ENCODE measurements around the gene TBX6. TPM values are rescaled to one million over a fixed set of nuclear protein-coding genes. Genes with fewer than 3 reads are reported as not detected.
A peak's percentile ranks its signal among the peaks of the same experiment; 100 is the strongest.

TBX6 gene
- total RNA-seq, 1 donor from 2014 or later = 6.4 TPM

DNA sequence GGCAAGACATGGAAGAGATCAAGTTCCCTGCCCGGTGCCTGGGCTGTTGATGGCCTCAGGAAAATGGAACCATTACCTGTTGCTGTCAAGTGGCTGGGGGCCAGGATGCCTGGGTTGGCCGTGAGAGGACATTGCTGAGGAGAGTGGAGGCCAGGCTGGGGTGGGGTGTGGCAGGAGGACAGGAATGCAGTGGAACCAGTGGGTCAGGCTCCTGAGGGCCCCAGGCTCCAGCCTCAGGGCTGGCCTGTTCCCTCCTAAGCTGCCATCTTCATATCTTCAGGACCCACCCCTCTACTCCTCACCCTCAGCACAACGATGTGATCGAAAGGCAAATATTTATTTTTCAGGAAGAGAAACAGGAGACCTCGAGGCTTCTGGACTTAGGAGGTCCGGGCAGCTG lies 12.8 kb upstream of the TBX6 start:
- Histone ChIP-seq H3K4me3 (no peak overlapping the region), H3K9me3 (no peaks in the 10 kb centered on the region), H3K36me3 (peaks cover 0 to 27% of the 10 kb centered on the region in 2 donors), H3K4me1 (no peaks in the 10 kb centered on the region), H3K27me3 (no peaks in the 10 kb centered on the region), H3K27ac (no peak overlapping the region)
- intact Hi-C loops (cut with DNase I) = no loop called here
- no peak for TF ChIP-seq POLR2A (IDR thresholded peaks at IDR 0.05)
- TF ChIP-seq POLR2AphosphoS5 (IDR thresholded peaks at IDR 0.05; ENCODE audit: insufficient read depth in 1 of 2, low read depth in 1 of 2) = no peak
- TF ChIP-seq, protein P1, sequence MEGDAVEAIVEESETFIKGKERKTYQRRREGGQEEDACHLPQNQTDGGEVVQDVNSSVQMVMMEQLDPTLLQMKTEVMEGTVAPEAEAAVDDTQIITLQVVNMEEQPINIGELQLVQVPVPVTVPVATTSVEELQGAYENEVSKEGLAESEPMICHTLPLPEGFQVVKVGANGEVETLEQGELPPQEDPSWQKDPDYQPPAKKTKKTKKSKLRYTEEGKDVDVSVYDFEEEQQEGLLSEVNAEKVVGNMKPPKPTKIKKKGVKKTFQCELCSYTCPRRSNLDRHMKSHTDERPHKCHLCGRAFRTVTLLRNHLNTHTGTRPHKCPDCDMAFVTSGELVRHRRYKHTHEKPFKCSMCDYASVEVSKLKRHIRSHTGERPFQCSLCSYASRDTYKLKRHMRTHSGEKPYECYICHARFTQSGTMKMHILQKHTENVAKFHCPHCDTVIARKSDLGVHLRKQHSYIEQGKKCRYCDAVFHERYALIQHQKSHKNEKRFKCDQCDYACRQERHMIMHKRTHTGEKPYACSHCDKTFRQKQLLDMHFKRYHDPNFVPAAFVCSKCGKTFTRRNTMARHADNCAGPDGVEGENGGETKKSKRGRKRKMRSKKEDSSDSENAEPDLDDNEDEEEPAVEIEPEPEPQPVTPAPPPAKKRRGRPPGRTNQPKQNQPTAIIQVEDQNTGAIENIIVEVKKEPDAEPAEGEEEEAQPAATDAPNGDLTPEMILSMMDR (IDR thresholded peaks at IDR 0.05) = no peak
- no peak for DNase-seq (ENCODE audit: extremely low spot score in 2 of 2)

DNA sequence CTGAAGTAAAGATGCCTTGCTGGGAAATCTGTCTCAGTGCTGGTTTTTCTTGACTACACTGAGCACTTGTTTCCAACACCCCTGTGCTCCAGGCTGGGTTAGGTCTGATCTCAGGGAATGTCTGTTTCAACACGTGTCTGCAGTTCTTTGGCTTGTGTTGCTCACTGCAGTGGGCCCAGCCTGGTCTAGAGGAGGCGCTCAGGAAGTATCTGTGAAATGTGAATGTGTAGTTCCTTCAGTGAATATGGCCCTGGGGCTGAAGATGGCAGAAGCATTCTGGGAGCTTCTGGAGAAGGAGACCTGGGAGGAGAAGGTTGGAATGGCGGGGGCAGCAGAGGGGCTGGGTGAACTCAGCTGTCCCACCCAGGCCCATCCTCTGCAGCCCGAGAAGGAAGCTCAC lies 12.4 kb upstream of the TBX6 start:
- no peaks in the 10 kb centered on the region for H3K27me3 ChIP-seq
- no peak overlapping the region for H3K27ac ChIP-seq
- intact Hi-C loops (cut with DNase I) = no loop called here
- TF ChIP-seq, protein P1 (IDR thresholded peaks at IDR 0.05) = no peak
- no peak for TF ChIP-seq POLR2A (IDR thresholded peaks at IDR 0.05)
- DNase-seq (ENCODE audit: extremely low spot score in 2 of 2) = no peak
- peaks cover 0 to 24% of the 10 kb centered on the region in 2 donors for H3K36me3 ChIP-seq
- no peaks in the 10 kb centered on the region for H3K9me3 ChIP-seq
- no peak overlapping the region for H3K4me3 ChIP-seq
- H3K4me1 ChIP-seq = no peaks in the 10 kb centered on the region

DNA sequence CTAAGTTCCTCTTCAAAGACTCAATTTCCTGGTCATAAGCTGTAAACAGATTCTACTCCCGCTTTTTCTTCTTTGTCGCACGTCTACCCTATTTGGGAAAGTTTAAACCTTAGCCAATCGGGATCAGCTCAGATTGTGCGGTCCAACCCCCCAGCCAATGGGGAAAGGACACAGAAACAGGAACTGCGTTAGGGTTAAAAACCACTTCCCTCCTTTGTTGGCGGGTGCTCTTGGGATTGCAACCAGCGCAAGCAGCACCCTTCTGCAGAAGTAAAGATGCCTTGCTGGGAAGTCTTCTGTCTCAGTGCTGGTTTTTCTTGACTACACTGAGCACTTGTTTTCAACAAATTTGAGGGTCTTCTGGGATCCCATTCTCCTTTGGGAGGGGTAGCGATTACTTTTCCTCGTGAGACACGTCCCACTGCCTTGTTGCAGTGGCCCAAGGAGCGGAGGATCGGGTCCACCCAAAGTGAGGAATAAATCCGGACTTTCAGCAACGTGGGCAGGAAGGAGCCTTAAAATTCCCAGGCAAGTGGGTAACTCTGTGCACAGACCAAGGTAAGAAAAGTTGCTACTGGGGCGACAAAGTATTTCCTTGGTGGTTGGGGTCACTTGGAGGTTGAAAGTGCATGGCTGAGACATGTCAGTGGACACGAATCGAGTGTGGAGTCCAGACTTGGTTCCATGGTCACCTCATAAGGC lies 5.3 kb upstream of the TBX6 start:
- Histone ChIP-seq H3K27me3 (no peaks in the 10 kb centered on the region), H3K4me1 (peaks cover 34% of the 10 kb centered on the region), H3K9me3 (no peaks in the 10 kb centered on the region), H3K4me3 (peak overlapping the region; percentile 94), H3K36me3 (peaks cover 0 to 18% of the 10 kb centered on the region in 2 donors), H3K27ac (peak overlapping the region; percentile 100)
- no peak for TF ChIP-seq POLR2AphosphoS5 (IDR thresholded peaks at IDR 0.05; ENCODE audit: insufficient read depth in 1 of 2, low read depth in 1 of 2)
- no peak for TF ChIP-seq POLR2A (IDR thresholded peaks at IDR 0.05)
- TF ChIP-seq, protein P1 (IDR thresholded peaks at IDR 0.05) = no peak
- intact Hi-C loops (cut with DNase I) = no loop called here
- no peak for DNase-seq (ENCODE audit: extremely low spot score in 2 of 2)

DNA sequence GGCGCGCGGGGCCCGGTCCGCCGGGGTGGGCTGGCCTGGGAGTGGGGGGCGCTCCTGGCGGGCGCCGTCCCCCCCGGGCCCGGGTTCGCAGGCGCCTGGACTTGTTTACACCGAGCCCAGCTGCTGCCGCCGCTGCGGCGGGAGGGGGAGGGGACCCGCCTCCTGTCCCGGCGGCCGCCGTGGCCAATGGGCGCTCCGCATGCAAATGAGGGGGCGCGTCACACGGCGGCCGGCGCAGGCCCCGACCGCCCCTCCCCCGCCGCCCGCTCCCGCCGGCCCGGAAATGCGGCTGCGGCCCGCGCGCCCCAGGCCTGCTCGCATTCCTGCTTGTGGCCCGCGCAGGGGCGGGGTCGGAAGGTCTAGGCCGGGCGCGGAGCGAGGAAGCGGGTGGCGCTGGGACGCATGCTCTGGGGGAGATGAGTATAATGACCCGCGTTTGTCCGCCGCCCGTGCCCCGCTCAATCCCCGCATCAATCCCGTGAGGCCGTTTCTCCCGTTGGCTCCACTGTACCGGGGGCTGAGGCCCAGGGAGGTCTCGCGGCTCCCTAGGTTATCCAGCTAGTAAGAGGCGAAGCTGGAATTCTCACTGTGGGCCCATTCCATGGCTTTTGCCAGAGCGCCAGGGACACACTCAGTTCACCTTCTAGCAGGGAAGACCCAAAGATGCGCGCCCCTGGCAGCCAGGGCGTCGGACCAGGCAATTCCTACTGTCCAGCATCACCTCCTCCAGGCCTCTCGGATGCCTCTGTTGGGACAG lies 4.6 kb upstream of the TBX6 start, which contains the start of gene YPEL3:
Gene YPEL3, minus strand, starts transcription at position 109 of the 757 bp plus-strand sequence. CDS start 731 bp downstream, outside the sequence.
- Histone ChIP-seq H3K36me3 (peaks cover 0 to 18% of the 10 kb centered on the region in 2 donors), H3K4me1 (peaks cover 38% of the 10 kb centered on the region), H3K4me3 (peak within 1 kb of the TSS; percentile 94), H3K9me3 (no peaks in the 10 kb centered on the region), H3K27me3 (no peaks in the 10 kb centered on the region), H3K27ac (peak within 1 kb of the TSS; percentile 100)
- TF ChIP-seq, protein P1 (IDR thresholded peaks at IDR 0.05) = no peak
- TF ChIP-seq POLR2A (IDR thresholded peaks at IDR 0.05) (peak; percentile 20 to 54), POLR2AphosphoS5 (IDR thresholded peaks at IDR 0.05; ENCODE audit: insufficient read depth in 1 of 2, low read depth in 1 of 2) (peak in 1 of 2 donors; percentile 61)
- DNase-seq (ENCODE audit: extremely low spot score in 2 of 2) = no peak
- intact Hi-C loops (cut with DNase I) = no loop called here

Measured in vagina (tissue), 2 donors.